Fibroblast of peridontal ligament (primary cell): ENCODE results near the gene F2RL1.
A peak's percentile ranks its signal among the peaks of the same experiment; 100 is the strongest.
"Not testable (repeated sequence)": the region's sequence is repeated elsewhere in the genome, so short reads cannot be mapped to it uniquely, and the experiment has no call there.

Source experiments
- DNase-seq: peaks from one replicate; pipeline ENCODE4 v3.0.0-alpha.2; 2010; ENCODE audit errors: extremely low read depth

The F2RL1 gene

DNA sequence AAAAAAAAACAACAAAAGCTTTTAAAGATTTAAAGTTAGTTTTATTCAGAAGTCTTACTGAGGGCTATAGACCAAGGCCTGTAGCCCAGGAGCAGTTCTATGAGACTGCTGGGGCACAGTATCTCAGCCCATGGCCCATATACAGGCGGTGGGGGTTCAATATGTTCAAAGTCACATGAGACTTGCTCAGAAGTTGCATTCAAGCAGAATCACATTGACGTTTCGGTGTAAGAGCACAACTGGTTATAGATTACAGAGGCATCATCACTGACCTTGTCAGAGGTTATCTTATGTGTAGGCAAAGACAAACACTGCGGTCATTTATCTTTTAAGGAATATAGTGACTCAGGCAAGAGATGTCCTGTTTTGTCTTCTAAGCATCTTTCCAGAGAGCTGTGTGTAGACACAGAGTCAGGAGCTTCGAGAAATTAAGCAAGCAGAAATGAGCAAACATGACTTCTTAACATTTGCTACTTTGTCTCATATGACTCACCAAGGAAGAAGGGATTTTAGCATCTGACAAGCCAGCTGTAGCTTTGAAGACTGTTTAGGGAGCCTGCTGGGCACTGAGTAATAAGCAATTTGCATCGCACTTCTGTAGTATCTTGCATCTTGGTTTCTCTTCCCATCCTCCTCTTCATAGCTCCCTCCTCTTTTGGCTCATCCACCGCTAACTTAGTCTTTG lies 12.9 kb upstream of the F2RL1 start:
- peak; percentile 94 for DNase-seq

DNA sequence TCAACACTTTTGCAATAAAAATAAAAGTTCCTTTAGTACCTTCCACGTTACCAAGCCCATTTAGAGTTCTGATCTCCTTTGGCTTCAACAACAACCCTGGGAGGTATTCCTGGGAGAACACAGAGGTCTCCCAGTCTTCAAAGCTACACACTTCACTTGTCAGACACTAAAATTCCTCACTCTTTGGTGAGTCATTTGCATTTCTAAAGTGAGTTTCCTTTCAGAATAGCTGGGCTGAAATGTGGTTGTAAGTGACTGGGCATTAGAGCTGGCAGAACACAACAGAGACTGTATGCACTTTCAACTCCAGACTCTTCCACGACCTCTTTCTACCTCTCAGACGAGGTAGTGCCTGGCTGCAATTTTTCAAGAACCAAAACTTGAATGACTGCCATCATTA lies 11.5 kb upstream of the F2RL1 start:
- peak; percentile 64 for DNase-seq

DNA sequence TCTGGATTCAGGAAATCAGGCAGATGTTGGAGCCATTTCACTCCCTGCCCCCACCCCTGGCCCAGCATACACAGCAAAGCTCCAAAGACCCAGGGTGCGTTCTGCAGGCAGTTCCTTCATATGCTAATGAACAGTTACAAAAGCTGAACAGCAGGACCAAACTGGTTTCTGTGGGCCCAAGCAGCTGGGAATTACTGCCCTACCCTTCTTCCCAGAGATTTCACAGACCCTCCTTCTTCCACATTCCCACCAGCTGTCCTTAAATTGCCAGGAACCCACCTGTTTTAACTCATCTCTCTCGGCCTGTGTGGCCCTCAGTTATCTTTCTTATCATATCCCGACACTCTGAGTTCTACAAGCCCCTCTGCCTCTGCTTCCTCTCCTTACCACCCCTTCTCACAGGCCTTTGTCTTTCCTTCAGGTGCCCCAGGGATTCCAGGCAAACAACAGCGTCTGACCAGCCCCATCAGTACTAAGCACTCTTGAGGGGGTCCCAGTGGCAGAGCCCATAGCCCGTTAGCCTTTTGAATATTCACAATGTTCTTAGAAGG lies 10.6 kb upstream of the F2RL1 start:
- no peak for DNase-seq

DNA sequence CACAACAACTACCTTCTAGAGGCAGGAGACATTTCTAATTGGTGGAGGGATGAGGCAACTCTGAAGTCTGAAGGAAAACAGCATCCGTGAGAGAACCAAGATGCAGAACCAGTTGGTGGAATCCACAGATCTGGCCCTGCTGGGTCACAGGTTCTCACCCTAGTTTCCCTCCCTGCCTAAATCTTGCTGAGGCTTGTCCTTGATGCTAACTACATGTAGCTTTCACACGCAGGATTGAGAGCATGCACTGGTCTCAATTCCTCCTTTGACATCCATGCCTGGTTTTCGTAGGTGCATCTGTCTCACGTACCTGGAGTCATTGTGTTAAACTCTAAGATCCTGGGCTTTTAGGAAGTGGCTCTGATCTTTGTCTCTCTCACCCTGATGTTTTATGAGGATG lies 9.7 kb upstream of the F2RL1 start:
- DNase-seq: no peak

DNA sequence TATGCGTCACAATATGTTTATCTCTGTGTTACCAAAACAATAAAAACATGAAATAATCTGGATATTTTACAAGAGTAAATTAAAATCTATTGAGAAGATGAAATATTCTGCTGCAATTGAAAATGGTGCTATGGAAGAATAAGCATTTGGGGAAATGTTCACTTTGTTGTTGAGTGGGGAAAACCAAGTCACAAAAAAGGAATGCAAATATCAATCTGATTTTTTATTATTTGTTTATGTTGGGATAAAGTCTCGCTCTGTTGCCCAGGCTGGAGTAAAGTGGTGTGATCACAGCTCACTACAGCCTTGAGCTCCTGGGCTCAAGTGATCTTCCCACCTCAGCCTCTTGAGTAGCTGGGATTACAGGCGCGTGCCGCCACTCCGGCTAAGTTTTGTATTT lies 8.6 kb upstream of the F2RL1 start:
- DNase-seq: no peak

DNA sequence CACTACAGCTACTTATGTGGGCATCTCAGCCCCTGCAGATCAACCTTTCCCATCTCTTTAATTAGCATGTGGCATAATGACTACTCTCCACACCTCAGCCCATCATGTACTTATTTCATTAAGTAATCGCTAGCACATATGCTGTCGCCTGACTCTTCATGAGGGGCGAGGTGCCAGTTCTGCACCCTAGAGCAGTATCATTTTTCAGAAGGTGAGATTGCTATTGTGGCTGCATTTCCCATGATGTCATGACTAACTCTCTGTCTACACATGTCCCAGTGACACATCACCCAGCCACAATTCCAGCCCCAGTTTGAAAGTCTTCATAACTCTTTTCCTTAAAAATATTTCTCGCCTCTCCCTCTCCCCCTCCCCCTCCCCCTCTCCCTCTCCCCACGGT lies 7.6 kb upstream of the F2RL1 start:
- no peak for DNase-seq

DNA sequence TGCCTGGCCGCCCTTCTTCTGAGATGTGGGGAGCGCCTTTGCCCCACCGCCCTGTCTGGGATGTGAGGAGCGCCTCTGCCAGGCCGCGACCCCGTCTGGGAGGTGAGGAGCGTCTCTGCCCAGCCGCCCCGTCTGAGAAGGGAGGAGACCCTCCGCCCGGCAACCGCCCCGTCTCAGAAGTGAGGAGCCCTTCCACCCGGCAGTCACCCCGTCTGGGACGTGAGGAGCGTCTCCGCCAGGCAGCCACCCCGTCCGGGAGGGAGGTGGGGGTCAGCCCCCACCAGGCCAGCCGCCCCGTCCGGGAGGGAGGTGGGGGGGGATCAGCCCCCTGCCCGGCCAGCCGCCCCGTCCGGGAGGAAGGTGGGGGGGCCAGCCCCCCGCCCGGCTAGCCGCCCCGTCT lies 6.6 kb upstream of the F2RL1 start:
- not testable (repeated sequence) for DNase-seq

DNA sequence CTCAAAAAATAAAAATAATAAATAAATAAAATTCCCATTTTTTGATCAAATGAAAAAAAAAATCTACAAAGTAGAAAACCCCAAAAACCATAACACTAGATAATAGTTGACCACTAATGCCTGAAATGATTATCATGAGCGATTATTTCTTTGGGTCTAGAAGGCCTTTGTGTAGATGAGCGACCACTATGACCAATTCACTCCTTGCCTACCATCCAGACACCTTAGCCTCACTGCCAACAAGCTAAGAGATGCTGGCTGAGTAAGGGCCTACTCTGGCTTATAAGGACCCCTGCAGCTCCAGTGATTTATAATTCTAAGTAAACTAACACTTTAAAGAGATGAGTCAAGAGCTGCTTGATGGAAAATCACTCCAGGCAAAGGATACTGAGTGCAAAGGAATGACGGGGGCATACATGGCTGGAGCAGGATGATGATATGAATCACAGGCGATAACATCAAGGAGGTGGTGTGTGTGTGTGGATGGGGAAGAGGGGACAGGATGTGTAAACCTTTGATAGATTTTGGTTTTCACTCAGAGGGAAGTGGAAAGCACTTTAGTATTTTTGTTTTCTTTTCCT lies 4.8 kb upstream of the F2RL1 start:
- peak; percentile 65 for DNase-seq

DNA sequence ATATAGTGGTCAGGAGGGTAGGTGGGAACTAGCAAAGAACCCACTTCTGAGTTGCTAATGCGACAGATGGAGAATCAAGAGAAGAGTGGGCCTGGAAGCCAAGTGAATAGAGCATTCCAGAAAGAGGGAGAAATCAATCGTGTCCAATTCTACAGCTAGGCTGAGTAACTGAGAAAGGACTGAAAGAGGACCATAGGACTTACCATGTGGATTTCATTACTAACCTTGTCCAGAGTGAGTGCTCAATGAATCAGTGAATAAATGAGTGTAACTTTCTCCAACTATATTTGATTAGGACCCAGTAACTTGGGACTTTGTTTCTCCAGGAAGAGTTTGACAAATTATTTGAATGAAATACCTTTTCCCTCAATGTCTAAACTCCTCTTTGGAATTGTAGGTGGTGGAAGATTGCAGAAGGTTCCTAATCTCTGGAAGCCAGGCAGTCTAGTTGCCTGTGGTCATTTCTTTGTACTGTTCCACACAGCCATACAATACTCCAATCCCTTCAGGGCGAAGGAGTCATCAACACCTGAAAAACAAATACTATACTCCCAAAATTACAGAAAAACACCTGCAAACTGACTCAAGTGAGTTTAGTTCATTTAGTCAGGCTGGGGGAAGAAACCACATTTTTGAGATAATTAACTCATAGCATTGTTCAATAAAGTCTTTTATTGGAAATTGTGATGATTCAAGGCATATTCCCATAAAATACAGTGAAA lies 2.6 kb upstream of the F2RL1 start:
- peak; percentile 71 for DNase-seq

DNA sequence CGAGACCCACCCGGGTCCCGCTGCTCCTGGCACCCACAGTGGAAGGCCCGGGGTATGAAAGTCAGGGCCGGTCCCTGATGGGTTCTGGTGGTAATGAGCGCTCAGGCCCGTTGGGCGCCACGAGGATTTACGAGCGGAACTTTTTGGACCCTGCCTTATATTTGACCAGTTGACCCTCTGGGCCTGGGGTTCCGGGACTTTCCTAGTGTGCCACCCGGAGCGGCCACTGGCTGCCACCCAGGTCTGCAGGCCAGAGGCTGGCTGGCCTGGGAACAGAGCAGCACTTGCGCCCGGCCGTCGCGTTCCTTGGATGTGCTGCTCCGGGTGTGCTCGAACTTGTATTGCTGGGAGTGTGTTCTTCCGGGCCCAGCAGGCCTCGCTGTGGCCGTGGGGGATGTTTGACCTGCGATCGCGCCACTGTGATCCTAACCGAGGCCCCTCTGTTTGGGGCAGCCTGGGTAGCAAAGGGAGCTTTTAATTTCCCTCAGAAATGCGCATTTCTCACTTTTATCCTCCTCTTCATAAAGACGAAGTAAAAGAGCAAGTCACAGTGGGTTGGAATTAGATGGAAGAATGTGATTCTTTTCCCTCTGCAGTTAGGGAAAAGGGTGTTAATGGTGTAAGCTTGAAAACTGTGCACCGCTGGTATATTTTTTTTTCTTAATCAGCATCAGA lies 1.2 kb downstream of the F2RL1 start:
- DNase-seq: no peak

DNA sequence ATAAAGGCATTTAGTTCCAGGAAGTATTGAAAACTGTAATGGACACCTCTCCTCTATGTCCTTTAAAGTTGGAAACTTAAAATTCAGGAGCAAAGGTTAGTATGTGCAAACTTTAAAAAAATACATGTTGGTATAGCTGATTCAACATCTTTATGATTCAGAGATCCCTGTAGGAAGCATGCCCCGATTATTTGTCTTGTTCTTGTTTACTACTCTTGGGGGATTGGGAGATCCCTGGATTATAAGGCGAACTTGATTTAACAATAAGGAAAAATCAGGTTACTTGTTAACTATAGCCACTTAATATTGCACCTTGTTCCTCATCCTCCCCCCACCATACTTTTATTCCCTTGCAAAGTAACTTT lies 1.7 kb downstream of the F2RL1 start:
- no peak for DNase-seq

DNA sequence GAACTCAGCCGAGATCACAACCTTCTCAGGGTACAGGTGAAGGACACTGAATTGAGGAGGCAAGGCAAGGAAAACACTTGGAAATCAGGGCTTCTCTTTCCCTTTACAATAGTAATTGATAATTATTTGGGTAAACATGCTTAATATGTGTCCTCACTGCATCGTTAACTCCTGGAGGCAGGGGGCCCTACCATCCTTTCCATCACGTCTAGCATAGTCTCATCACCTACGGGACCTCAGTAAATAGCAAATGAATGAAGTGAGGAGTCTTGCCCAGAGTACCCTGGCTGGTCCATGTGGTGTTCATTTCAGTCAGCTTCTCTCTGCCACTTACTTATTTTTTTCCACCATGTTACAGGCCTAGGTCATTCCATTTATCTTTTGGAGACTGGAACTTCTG lies 2.3 kb downstream of the F2RL1 start:
- DNase-seq: no peak

DNA sequence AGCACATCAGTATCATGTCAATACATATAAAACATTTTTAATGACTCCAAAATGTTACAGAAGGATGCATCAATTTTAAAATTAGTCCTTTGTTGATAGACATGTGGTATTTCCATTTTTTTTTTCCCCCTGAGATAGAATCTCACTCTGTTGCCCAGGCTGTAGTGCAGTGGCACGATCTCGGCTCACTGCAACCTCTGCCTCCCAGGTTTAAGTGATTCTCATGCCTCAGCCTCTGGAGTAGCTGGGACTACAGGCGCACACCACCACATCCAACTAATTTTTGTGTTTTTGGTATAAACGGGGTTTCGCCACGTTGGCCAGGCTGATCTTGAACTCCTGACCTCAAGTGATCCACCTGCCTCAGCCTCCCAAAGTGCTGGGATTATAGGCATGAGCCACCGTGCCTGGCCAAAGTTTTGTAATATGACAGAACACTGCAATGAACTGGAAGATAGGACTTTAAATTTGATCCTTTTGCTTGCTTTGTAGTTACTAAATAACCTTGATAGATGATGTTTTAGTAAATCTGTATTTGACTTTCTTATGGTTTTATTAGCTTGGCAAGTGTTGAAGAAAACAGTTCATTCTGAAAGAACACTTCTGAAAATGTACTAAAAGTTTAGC lies 3.4 kb downstream of the F2RL1 start:
- DNase-seq: not testable (repeated sequence)

DNA sequence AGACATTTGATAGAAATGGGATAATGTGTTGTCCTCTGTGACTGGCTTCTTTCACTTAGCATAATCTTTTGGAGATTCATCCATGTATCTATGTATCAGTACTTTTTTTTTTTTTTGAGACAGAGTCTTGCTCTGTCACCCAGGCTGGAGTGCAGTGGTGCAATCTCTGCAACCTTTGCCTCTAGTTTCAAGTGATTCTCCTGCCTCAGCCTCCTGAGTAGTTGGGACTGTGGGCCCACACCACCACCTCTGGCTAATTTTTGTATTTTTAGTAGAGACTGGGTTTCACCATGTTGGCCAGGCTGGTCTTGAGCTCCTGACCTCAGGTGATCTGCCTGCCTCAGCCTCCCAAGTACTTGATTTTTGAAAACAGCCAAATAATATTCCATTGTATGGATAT lies 7.6 kb downstream of the F2RL1 start:
- DNase-seq: not testable (repeated sequence)

DNA sequence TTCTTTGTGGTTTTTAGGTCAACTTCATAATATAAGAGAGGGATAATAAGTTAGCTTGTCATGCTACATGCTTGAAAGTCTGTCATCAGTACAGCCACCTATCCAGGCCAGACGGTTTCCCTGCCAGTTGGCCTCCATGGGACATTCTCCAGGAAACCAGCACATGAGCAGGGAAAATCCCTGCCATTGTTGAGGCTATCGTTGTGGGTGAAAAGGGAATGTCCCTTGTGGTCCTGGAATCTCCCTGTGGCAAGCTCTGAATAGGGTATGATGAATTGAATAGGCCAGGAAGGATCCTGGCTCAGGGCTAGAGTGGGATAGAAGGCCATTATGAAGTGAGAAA lies 12.3 kb downstream of the F2RL1 start:
- DNase-seq: peak; percentile 23

DNA sequence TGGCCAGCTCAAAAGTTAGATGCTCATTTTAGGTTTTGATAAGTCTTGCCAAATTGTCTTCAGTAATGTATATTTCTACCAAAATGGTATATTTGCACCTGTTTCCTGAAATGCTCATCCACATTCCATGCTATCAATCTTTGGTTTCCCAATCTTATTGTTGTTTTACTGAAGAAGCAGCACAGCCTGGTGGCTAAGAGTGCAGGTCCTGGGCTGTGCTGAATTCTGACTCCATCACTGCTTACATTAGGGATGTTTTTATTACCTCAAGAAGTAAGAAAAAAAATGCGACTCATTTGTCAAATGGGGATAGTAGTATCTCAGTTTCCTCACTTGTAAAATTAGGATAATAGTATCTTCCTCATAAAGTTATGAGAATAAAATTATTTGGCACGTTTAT lies 17.4 kb downstream of the F2RL1 start:
- no peak for DNase-seq

DNA sequence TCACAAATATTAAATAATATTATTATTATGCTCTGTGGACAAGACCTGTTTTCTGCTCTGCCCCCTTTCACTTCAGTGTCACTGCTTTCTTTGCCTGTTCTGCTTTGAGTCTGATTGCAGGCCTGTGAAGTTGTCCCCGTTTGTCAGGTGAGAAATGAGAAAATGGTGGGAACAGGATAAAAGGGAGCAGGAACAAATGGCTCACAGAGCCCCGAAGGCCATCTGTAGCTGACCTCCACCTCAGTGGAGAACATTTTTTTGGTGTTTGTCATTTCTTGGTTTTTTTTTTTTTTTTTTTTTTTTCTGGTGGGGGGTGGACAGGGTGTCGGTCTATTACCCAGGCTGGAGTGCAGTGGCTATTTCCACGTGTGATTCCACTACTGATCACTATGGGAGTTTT lies 17.8 kb downstream of the F2RL1 start:
- no peak for DNase-seq

DNA sequence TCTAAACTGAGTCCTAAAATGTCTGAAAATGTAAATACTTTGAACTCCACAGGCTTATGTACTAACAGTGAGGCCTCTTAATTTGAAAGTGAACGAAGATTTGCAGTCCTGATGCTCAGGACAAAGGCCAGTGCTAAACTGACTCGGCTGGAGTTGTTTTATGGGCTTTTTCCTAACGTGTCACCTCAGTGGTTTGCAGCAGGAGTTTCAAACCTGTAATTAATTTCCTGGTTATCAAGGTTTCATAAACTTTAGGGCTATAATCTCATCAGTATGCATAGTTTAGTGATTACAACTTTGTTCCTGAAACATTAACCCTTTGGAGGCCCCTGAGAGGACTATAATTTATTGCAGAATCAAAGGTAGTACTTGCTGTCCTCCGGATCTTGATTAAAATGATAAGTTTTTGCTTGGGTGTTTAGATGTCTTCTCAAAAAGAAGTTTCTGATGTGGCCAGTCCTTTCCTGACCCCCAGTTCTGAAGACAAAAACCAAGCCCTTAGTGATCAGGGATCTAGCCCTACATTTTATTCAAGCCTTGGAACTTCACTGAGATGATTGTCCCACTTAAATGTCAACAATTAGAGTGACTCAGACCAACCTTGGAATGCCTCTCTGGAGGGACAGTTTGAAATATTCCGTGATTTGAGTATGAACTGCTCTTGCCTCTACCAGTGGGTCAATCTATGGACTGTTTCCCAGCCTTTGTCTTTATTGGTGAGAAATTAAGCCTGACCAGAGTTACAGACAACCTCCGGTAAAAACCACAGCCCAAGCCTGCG lies 19.8 kb downstream of the F2RL1 start:
- peak; percentile 61 for DNase-seq

DNA sequence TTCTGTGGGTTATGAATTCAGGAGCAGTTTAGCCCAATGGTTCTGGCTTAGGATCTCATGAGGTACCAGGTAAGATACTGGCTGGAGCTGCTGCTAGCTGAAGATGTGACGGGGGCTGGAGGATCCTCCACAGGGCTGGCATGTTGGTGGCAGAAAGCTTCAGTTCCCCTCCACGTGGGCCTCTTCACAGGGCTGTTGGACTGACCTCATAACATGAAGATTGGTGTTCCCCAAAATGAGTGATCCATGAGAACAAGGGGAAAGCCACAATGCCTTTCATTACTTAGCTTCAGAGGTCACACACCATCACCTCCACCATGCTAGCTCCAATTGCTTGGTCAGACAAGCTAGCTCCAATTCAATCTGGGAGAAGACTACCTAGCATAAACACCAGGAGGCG lies 22.5 kb downstream of the F2RL1 start:
- DNase-seq: no peak

DNA sequence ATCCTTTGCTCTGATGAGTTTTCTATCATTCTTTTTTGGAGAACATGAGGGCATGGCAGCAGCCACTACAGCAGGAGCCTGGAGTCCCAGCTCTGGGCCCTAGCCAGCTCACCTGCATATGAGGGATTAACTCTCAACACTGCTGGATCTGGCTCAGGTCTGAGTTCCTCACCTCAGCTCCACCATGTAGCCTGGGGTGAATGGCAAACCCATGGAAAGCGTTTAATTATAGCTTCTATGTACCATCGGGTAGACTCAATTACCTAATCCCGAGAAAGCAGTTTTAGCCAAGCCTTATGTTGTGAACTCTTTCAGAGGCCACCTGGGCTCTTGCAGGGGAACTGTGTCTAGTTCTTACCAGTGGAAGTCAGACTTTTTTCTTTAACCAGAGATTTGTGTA lies 27.1 kb downstream of the F2RL1 start:
- no peak for DNase-seq
